LNCAP (cell line): ENCODE measurements around the gene EVL.

Experiments
- CTCF ChIP-seq: fragments of 450-650 bp; IDR thresholded peaks from 2 replicates; pipeline ENCODE4 v1.5.1; 2017; ENCODE audit warnings: mild to moderate bottlenecking

EVL gene

GRCh38 chr14:100126401-100126800 is 61.2 kb downstream of the EVL start:
- TF ChIP-seq CTCF: no peak

GRCh38 chr14:100127853-100128455 is 62.7 kb downstream of the EVL start:
- TF ChIP-seq CTCF: no peak

- no peak for TF ChIP-seq CTCF
Observed at GRCh38 chr14:100128688-100129087, 63.5 kb downstream of the EVL start.

- TF ChIP-seq CTCF: no peak
Observed at GRCh38 chr14:100129161-100129589, 64.0 kb downstream of the EVL start.

- TF ChIP-seq CTCF: no peak
Observed at GRCh38 chr14:100130521-100130920, 65.3 kb downstream of the EVL start.

- TF ChIP-seq CTCF: no peak
Observed at GRCh38 chr14:100131181-100131580, 66.0 kb downstream of the EVL start.

GRCh38 chr14:100132161-100132902 is 67.1 kb downstream of the EVL start:
- no peak for TF ChIP-seq CTCF
